Amygdala (tissue), 56 donors: ENCODE measurements around the gene TBC1D4.

Experiments
- DNase-seq, 56 donors: peaks; one replicate each; lab custom pipeline; 2025; lab: John Stamatoyannopoulos, UW

Gene TBC1D4

GRCh38 chr13:75422028-75422427, 59.9 kb downstream of the TBC1D4 start:
- DNase-seq: no peak

DNA sequence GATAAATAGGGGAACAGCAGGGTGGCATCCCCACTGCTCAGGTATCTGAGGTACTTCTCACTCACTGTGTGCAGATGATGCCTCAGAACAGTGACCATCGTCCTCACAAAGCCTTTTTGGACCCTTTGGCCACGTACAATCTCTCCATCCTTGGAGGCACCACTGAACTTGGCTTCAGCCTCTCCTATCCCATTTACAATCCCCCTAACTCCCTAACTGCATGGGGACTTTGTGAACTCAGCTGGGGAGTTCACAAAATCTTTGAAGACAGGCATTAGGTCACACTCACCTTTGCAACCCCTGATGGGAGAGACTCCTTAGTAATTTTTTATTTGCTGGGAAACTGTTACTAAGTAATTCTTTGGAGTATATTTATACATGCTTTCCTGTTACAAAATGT, 60.8 kb downstream of the TBC1D4 start:
- no peak for DNase-seq

- no peak for DNase-seq
Measured at GRCh38 chr13:75419656-75420055, 62.3 kb downstream of the TBC1D4 start.

GRCh38 chr13:75418997-75419396, 63.0 kb downstream of the TBC1D4 start:
- DNase-seq: no peak

GRCh38 chr13:75418186-75418843, 63.7 kb downstream of the TBC1D4 start:
- no peak for DNase-seq

DNA sequence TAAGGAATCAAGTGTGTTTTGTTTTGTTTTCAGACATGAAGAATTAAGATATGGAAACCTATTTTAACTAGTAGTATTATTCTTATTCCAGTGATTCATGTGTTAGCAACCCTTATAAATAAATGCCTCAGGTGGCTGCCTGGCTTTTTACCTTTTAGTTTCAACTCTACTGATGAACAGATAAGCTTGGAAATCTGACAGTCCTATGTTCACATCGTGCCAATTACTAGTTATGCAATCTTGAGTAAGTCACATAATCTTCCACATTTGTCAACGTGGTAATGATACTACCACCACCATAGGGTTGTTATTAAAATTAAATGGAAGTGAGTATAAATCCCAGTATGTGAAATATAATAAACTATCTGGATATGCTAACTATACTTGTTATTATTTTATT, 64.3 kb downstream of the TBC1D4 start:
- no peak for DNase-seq

DNA sequence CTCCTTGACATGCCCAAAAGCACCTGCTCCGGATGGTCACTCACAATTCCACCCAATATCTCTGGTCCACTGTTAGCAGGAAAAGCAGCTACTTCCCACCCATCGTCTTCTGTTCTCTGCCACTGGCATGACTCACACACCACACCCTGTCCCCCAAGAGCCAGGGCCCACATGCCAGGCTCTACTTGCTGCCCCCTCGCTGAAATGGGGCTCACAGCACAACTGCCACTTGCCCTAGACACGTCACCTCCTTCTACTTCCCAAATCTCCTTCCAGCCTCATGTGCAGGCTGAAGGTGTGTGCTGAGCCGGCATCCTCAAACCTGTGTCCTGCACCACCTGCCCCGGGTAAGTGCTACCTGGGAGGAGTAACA, 65.0 kb downstream of the TBC1D4 start:
- no peak for DNase-seq

DNA sequence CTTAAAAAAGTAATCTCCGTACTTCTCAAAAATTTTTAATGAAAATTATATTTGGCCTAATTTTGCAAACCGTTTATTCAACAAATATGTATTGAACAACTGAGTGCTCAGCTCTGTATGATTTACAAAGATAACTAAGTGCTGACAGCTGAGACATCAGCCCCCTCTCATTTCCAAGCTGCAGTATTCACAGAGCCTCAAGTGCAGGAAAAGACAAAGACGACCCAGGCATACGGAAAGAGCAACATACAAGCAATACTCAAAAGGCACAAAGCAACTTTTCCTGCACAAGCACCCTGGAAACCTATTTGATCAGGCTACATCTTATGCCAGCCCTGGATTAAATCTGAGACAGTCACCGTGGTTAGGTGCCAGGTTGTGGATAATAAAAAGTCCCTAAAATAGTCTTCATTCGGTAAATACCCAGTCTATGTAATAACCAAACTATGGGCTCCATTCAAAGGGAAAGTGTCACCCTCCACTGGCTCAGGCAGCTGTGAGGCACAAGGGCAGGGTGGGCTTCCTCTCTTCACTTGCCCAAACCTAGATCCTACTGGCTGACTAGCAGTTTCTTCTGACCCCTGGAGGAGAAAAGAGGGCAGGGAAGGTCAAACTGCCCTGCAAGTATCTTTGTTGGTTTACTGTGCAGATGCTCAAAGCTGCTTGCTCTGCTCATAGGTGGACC, 65.5 kb downstream of the TBC1D4 start:
- DNase-seq: no peak

DNA sequence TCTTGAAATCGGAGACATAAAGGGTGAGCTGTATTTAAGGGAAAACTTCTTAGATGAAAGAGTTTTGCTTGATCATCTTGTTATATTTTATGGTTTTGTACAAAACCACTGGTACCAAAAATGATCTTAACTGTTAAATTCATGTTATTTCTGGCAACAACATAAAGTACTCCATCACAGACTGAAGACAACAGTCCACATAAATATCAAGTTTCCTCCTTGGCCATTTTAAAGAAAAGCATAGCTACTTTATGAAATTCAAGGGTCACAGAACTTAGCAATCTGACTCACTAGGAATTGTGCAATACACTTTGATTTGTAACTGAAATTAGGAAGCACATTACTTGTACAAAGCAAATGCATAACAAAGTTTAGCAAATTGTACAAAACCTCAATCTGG, 66.3 kb downstream of the TBC1D4 start:
- DNase-seq: no peak

- DNase-seq: no peak
Measured at GRCh38 chr13:75415171-75415570, 66.8 kb downstream of the TBC1D4 start.

DNA sequence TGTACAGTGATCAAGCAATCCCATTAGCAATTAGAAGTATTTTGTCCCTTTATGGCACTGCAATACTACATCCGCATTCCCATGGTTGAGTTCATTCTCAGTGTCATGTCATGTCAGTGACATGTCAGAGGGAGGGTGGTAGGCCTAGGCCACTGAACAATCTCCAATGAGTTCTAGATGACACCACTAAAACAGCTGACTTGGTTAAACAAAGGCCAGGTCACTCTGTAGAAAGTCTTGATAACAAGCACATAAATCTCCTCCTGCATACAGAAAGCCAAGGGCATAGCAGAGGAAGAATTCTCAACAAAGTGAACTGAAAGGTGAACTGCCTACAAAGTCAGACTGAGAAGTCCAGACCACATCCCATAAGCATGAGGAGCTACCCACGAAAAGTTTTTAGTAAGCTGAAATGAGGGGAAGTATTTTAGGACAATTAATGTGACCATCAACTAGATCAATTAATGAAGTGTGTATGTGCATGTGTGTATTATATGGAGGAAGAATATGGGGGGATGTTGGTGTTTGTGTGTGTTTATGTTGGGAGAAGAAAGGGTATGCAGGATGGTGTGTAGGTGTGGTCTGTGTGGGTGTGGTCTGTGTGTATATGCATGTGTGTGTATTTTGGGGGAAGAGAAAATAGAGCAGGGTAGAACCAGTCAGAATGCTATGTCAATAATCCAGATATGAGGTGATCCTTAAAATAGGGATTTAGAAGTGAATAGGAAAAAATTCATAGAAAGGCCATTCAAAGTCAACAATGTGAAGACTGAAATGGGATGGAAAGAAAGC, 67.7 kb downstream of the TBC1D4 start:
- no peak for DNase-seq

DNA sequence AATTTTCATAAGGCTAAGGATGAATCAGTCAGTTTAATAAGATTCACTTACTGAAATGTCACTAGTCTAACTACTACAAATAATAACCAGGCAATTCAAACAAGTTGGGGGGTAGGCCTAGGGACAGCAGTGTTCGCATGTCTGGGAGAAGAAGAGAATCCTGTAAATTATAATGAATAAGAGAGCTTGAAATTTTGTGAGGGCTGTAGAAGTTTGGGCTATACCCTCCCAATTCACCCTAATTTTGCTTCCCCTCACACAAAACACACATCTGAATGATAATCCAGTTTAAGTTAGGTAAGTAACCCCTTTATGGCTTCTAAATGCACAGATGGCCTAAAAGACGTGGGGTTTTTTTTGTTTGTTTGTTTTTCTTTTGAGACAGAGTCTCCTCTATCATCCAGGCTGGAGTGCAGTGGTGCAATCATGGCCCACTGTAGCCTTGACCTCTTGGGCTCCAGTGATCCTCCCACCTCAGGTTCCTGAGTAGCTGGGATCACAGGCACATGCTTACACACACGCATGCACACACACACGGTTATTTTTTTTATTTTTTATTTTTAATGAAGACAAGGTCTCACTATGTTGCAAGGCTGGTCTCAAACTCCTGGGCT, 69.9 kb downstream of the TBC1D4 start:
- DNase-seq: no peak

GRCh38 chr13:75410207-75410606, 71.8 kb downstream of the TBC1D4 start:
- DNase-seq: no peak

DNA sequence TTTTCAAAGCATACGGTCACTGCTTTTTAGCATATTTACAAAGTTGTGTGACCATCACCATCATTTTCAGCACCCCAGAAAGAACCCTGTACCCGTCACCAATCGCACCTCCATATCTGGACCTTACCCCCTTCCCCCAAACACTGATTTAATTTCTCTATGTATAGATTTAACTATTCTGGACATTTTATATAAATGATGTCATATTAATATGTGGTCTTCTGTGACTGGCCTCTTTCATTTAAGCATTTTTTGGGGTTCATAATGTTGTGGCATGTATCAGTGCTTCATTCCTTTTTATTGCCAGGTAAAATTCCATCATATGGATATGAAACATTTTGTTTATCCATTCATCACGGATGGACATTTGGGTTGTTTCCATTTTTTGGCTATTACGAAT, 74.0 kb downstream of the TBC1D4 start:
- DNase-seq: no peak

DNA sequence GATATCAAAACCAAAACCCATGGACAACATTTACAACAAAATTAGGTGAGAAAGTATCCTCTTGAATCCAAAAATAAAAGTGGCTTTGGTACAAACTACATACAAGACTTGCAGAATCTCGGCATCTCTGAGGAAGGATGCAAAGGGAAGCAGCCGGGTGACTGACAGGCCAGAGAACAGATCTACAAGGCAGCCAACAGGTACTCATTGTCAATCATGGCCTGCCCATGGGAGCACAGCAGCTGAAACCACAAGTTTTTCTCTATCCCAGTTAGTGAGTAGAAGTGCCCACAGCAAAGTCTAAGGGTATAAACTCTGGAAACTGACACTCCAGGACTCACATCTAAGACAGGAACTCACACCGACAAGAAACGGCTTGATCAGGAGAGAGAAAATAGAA, 74.5 kb downstream of the TBC1D4 start:
- DNase-seq: no peak

DNA sequence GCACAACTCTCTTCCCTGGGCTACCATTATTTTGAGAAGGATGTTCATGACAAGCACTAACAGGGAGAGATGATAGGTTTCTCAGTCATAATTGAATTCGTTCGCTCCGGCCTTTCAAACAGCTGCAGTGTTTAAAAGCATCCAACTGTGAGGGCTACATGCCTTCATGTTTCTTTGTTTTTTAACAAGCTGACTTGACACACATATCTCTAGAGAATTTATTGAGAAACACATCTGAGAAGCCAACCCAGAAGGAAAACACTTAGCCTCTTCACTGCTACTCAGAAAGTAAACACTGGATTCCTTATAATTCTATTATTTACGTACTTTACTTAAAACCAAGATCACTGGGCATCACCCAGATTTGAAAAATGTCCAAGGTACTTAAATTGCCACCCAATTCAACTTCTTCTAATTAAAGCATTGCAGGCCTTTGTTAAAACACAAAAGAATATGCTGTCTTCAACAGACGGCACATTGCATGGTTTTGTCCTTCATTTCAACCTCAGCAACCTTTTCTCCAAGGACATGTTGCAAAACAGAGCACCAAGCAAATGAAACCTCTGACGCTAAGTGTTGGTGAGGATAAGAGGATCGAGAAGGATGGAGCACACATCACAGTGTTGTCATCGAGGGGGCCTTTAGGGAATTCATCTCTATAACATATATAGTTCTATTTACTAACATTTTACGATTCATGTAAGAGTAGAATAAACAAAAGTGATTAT, 75.8 kb downstream of the TBC1D4 start:
- no peak for DNase-seq

- no peak for DNase-seq
Measured at GRCh38 chr13:75404726-75405125, 77.2 kb downstream of the TBC1D4 start.

GRCh38 chr13:75402787-75403186, 79.2 kb downstream of the TBC1D4 start:
- DNase-seq: peak in 23 of 56 donors; percentile 1 to 55 (median 8)

DNA sequence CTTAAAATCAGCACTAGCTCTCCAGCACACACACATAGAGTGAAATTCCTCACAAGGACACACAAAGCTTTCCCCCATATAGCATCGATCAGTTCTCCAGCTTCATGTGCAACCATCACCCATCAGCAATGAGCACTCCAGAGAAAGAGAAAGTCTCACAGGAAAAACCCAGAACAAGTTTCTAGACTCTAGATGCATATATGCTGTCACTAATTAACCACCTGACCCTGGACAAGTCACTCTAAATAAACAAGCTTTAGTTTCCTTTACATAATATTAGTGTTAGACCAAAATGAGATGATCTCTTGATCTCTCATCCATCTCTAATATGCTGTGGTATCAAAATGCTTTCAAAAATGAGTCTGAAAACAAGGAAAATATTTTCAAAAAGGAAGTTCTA, 81.2 kb downstream of the TBC1D4 start:
- DNase-seq: no peak

DNA sequence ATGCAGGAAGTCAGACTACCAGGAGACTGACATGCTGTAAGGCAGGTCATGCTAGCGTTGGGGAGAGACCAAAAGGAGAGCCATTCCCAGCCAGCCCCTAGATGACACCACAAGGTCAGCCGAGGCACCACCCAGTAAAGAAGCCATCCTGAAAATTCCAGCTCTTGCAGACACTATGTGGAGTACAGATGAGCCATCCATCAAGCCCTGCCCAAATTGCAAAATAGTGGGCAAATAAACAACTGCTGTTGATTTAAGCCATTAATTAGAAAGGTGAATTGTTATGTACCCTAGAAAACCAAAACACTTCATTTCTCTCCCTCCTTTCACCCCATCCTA, 82.1 kb downstream of the TBC1D4 start:
- no peak for DNase-seq
